Kasumi-1 (cell line): ENCODE results near the gene FGF14.

Experiments used
- DNase-seq, 2 experiments: peaks; one replicate each; lab custom pipeline; 2025; lab: John Stamatoyannopoulos, UW

FGF14 gene

GRCh38 chr13:101727118-101727517 is 674.7 kb downstream of the FGF14 start:
- no peak for DNase-seq

DNA sequence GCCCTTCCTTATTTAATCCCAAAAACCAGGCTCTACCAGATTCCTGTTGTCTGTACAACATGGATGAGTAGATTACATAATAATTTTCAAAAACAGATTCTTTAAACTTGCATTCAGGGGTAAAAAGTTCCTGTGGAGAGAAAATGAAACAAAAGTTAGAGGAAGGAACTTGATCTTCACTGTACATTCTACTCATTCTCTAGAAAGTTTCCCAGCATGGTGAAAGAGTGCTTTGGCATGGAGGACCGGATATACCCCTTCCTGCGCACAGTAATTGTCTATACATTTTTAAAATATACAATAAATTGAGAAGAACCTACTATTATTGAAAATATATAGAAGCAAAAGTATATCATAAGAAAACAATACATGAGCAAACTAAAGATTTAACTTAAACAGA is 675.2 kb downstream of the FGF14 start:
- DNase-seq, result no peak

- no peak for DNase-seq
Measured at GRCh38 chr13:101718496-101718895, 683.4 kb downstream of the FGF14 start.

DNA sequence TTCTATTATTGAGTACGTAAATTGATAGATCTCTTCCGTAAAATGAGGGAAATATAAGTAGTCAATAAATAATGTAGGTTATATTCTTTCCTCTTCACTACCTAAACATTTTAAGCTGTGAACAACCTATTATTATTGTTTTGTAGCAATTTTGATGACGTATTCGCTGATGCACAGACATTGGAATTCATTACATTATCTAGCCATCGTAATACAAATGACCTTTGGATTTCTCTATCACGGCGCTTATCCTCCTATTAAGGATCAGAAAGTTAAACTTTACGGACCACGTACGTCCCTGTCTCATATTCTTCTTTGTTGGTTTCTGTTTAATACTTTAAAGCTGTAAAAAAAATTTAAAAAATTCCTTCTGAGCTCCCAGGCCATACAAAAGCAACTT is 684.5 kb downstream of the FGF14 start:
- DNase-seq, result no peak

- no peak for DNase-seq
Measured at GRCh38 chr13:101714195-101714594, 687.7 kb downstream of the FGF14 start.

DNA sequence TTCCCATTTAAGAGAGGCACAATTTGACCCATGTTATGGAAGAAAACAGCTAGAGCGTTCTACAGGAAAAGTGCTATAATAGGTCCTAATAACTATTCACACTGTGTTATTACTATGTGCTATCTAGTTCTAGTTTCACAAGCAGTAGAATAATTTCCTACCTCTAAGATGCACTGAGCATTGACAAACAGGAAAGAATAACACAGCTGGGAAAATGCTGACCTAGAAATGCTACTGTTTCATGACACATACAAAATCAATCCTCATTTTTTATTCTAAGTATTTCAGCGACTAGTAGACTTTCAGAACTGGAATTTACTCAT is 689.9 kb downstream of the FGF14 start:
- no peak for DNase-seq

GRCh38 chr13:101711307-101712025 is 690.4 kb downstream of the FGF14 start:
- no peak for DNase-seq

DNA sequence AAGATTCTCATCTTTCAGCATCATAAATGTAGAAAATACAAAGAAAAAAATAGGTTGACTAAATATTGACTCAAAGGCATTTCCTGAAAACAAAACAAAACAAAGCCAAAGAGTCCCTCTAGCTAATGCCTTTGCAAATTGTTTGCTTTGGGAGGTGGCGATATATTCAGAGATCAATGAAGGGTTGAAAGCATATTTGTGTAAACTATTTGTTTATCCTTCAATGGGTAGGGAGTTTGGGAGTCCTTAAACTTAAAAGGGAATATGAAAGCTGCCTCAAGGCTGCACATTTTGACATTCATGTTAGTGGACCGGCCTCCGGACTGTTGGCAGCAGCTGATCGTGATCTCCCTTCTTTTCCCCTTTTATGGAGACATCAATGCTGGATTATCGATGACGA is 691.9 kb downstream of the FGF14 start:
- DNase-seq, result no peak

- DNase-seq, result no peak
Measured at GRCh38 chr13:101708115-101708514, 693.7 kb downstream of the FGF14 start.

DNA sequence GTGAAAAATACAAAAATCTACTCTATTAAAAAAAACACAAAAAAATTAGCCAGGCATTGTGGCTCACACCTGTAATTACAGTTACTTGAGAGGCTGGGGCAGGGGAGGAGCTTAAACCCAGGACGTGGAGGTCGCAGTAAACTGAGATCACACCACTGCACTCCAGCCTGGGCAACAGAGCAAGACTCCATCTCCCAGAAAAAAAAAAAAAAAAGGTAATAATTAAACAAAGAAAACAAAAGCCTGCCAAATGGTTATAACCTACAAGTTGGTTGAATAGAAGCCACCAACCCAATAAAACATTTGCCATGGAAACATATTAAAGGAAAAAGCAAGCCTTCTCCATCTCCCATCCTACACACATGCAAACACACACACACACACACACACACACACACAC is 694.2 kb downstream of the FGF14 start:
- DNase-seq, result no peak

DNA sequence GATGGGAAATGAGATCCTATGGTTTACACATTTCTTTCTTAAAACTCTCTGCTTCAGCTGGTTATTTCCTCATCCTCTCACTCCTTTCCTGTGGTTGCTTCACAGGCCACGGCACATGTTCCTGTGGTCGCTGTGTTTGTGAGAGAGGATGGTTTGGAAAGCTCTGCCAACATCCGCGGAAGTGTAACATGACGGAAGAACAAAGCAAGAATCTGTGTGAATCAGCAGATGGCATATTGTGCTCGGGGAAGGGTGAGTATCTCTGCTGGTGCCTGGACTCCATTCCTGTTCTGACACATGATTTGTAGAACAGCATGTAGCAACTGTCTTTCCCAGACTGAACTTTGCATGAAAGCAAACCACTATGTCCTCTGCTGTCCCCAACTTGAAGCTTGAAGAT is 695.2 kb downstream of the FGF14 start:
- peak; percentile 97 to 98 for DNase-seq

- no peak for DNase-seq
Measured at GRCh38 chr13:101703838-101704237, 698.0 kb downstream of the FGF14 start.

DNA sequence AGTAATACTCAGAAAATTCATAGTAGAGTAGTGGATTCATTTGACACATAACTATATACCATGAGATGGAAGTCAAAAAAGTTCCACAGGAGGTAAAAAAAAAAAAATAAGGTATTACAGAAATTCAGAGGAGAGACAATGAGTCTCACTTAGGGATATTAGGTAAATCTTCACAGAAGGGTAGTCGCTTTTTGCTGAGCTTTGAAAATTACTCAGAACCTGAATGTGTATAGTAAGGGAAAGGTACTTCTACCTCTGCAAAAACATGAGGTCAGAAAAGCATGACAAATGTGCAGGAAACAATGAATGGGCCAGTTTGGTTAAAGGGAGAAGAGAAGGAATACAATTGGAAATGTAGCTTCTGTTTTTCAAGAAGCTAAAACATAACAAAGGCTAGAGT is 698.8 kb downstream of the FGF14 start:
- DNase-seq, result no peak

GRCh38 chr13:101700598-101700997 is 701.2 kb downstream of the FGF14 start:
- DNase-seq, result no peak

DNA sequence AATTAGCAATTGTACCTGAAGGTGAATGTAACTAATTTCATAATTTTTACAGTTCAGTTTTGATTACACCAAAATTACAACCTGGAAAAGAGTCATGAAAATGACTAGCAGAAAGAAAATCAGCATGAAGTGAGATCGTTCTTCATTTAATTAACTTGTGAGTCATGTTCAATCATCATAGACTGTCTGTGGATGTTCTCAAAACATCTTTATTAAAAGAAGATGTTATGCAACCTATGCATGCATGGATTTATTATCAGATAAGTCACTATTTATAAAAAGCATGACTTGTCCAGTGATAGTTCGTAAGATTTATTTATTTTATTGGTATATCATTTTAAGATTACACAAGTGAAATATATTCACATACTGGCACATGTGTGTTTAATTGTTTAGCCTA is 703.4 kb downstream of the FGF14 start:
- DNase-seq, result no peak

GRCh38 chr13:101697745-101698144 is 704.1 kb downstream of the FGF14 start:
- DNase-seq, result no peak

- DNase-seq, result no peak
Measured at GRCh38 chr13:101695870-101696516, 705.9 kb downstream of the FGF14 start.

DNA sequence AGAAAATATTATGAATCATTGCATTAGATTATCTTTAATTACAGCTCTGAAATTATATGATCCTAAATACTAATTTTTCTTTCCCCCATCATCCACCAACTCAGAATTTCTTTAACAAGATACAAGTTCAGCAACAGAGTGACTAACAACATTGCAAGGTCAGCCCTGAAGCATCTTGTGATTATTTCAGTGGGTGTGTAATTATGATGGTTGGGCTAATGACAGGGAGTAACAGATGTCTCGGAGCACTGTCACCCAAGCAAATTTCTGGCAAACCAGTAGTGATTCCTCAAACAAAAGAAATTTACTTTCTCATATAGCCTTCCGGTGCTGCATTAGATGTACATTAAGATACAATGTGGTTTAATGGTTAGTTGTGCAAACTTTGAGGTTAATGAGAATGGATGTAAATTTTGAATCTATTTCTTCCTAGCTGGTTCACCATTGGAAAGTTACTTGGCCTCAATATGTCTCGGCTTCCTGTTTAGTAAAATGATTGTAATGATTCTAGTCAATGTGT is 710.4 kb downstream of the FGF14 start:
- DNase-seq, result no peak

- DNase-seq, result no peak
Measured at GRCh38 chr13:101690871-101691270, 711.0 kb downstream of the FGF14 start.

GRCh38 chr13:101686003-101686402 is 715.8 kb downstream of the FGF14 start:
- DNase-seq, result no peak

DNA sequence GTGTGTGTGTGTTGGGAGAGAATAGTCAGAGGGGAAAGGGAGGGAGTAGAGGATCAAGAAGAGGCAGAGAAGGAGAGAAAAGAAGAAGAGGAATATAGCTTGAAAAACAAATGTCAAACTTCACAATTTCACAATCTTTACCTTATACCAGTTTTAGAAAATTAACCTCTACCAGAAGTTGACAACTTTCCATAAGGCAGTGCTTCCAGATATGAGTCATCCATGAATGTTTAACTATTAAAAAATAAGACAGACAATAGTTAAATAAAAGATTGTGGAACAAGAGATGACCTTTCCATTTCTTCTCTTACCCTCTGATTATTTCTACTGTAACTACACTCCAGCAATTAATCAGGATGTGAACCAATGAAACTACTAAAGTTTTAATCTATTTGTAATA is 720.0 kb downstream of the FGF14 start:
- no peak for DNase-seq

DNA sequence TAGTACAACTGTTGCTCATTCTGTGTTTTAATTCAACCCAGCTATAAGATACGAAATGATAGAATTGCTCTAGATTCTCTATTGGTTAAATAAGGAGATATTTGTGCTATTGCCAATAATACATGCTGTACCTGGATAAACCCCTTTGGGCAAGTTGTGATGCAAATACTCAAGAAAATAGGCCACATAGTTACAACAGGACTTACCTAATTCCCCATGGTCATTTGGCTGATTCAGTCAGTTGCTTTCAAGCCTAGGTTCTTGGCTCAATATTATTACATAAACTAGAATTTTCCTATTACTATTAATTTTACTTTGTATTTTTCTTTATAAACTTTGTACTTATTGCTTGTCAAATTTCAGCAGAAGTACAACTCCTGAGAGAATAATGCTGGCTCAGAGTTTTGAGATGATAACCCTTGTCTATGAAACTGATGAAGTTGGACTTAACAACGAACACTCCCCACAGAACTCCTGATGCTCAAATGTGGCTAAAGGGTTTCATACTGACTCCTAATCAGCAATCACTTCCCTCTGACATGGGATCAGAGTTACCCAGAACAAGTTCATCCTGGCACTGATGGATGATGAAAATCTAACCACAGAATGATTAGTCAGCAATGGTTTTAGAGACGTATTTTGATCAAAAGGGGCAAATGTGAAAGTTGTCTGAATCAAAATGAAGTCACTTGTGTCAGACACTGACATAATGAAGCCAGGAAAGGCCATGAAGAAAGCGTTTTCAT is 728.3 kb downstream of the FGF14 start:
- no peak for DNase-seq

DNA sequence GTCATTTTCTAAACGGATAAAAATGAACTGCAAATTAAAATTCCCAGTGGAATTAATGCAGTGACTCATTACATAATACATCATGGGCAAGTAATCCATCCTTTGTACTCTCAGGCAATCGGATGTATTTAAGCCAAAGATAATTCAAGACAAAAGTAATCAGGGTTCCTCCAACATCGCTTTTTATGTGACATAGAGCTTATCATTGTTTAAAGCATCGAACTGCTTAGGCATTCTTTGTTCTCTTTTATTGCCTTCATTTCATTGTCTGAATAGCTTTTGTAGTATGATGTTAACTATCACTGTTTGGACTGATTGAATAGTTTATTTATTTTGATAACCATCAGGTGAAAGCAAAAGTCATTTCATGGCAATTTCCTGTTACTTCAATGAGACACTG is 740.0 kb downstream of the FGF14 start:
- no peak for DNase-seq
